K562 (cell line): Measurements from ENCODE around the gene AFF3. TPM values are rescaled to one million over a fixed set of nuclear protein-coding genes. Genes with fewer than 3 reads are reported as not detected.

ENCODE experiments used
- ATAC-seq: fragments of 200-7000 bp; cut with Tn5 transposase; 3 replicates; pipeline ENCODE4 v1.9.1; 2020; ENCODE audit warnings: moderate library complexity
- BruUV-seq: library from RNA; stranded (reverse); fragments of 400-500 nt; replicated peaks from 2 replicates; lab custom pipeline; 2021; lab: Mats Ljungman, UMichigan
- CTCF ChIA-PET: fragments of 300-600 bp; formaldehyde crosslinking; extraction: SDS; loops from one replicate; lab custom pipeline; 2021; ENCODE audit warnings: low intra/inter-chr PET ratio; lab: Yijun Ruan, JAX
- POLR2A ChIA-PET: fragments of 300-600, 350-650 bp; sonication (Branson Sonifier 250); formaldehyde crosslinking; extraction: SDS; loops from one replicate; lab custom pipeline; 2021; ENCODE audit warnings: antibody characterized with exemption, inconsistent platforms; lab: Yijun Ruan, JAX
- DNase-seq, 4 experiments: peaks; one replicate each; pipeline versions ENCODE4 v3.0.0 to v3.0.0-alpha.2; 2011 to 2018; ENCODE audit warnings: low spot score in 3 of 4, mixed read lengths in 3 of 4; ENCODE audit errors: extremely low read depth in 1 of 4
- FAIRE-seq: peaks from 2 replicates; lab custom pipeline; 2011; peaks lifted over from hg19 to GRCh38; lab: Jason Lieb, UNC
- H2AFZ ChIP-seq: 2 replicates; pipeline ENCODE4 v1.6.0; 2011; ENCODE audit warnings: low read depth, low read length, control low read depth, inconsistent platforms
- H3K27ac ChIP-seq: fragments of 200-600 bp; 3 replicates; pipeline ENCODE4 v1.8.0; 2011; ENCODE audit warnings: low read depth, mild to moderate bottlenecking, control low read depth, inconsistent platforms, low read length, moderate library complexity, mixed read lengths; ENCODE audit errors: extremely low read depth
- H3K27me3 ChIP-seq, 2 experiments: fragments of 300-600 bp in 1 of 2; 2 replicates in 1 of 2; 3 replicates in 1 of 2; pipeline versions ENCODE4 v1.6.0 to v1.8.0; 2011; ENCODE audit warnings: inconsistent platforms in 2 of 2, low read length in 2 of 2, mild to moderate bottlenecking in 1 of 2, mixed read lengths in 1 of 2, moderate library complexity in 1 of 2; ENCODE audit not compliant: control insufficient read depth in 2 of 2, insufficient read depth in 2 of 2
- H3K36me3 ChIP-seq: fragments of 300-600 bp; 3 replicates; pipeline ENCODE4 v1.8.0; 2011; ENCODE audit warnings: mild to moderate bottlenecking, low read length, inconsistent platforms; ENCODE audit not compliant: control insufficient read depth, insufficient read depth
- H3K4me1 ChIP-seq, 2 experiments: fragments of 200-600 bp in 1 of 2; replicated peaks in 1 of 2; 2 replicates in 1 of 2; 3 replicates in 1 of 2; pipeline versions ENCODE4 v1.5.1 to v1.8.0; 2011; ENCODE audit warnings: inconsistent platforms in 2 of 2, low read length in 2 of 2, mild to moderate bottlenecking in 1 of 2, mixed read lengths in 1 of 2, moderate library complexity in 1 of 2; ENCODE audit not compliant: control insufficient read depth in 2 of 2, insufficient read depth in 2 of 2
- H3K4me2 ChIP-seq: 2 replicates; pipeline ENCODE4 v1.6.1; 2011; ENCODE audit warnings: low read length, control low read depth, inconsistent platforms, mixed read lengths; ENCODE audit not compliant: insufficient read depth
- H3K4me3 ChIP-seq: fragments of 200-600 bp; sonication (generic), shearing (Covaris generic); 2 replicates; pipeline ENCODE4 v1.5.1; 2016; ENCODE audit warnings: control low read depth, inconsistent platforms
- H3K79me2 ChIP-seq: fragments of 200-600 bp; 3 replicates; pipeline ENCODE4 v1.8.0; 2011; ENCODE audit warnings: low read length, inconsistent platforms; ENCODE audit not compliant: control insufficient read depth, insufficient read depth
- H3K9ac ChIP-seq, 2 experiments: 2 replicates each; pipeline versions ENCODE4 v1.6.0 to v1.6.1; 2011; ENCODE audit warnings: low read depth in 2 of 2, low read length in 2 of 2, control low read depth in 1 of 2, inconsistent platforms in 1 of 2, mild to moderate bottlenecking in 1 of 2, mixed read lengths in 1 of 2; ENCODE audit not compliant: insufficient read depth in 1 of 2
- H3K9me1 ChIP-seq: one replicate; pipeline ENCODE4 v1.6.0; 2011; ENCODE audit warnings: inconsistent platforms, mild to moderate bottlenecking, low read length, moderate library complexity; ENCODE audit not compliant: control insufficient read depth, insufficient read depth
- H3K9me3 ChIP-seq: replicated peaks from 2 replicates; pipeline ENCODE4 v1.5.1; 2011; ENCODE audit warnings: low read depth, low read length, inconsistent platforms; ENCODE audit not compliant: control insufficient read depth, insufficient read depth
- H4K20me1 ChIP-seq: replicated peaks from 2 replicates; pipeline ENCODE4 v1.6.1; 2011; ENCODE audit warnings: low read length, inconsistent platforms, mixed read lengths; ENCODE audit not compliant: control insufficient read depth, insufficient read depth
- XRCC4 ChIP-seq: IDR thresholded peaks from one replicate; pipeline ENCODE4 v1.6.1; 2011; ENCODE audit not compliant: insufficient read depth, insufficient read length; ENCODE audit errors: extremely low read depth
- ZNF197 ChIP-seq: fragments of 200-800 bp; sonication (Bioruptor generic); IDR thresholded peaks from 2 replicates; pipeline ENCODE4 v1.6.1; 2016; ENCODE audit warnings: low read depth, missing genetic modification characterization, missing compliant biosample characterization
- WGBS: fragments of 100-300 bp; shearing (Covaris generic); methylation state at CpG from one replicate; pipeline ENCODE4 v1.1.6; 2016; ENCODE audit warnings: low coverage, mixed read lengths; ENCODE audit not compliant: insufficient coverage; ENCODE audit errors: missing lambda C conversion rate; 5-methylcytosine and 5-hydroxymethylcytosine counted together
- in situ Hi-C: fragments of 300-500 bp; cut with MboI; formaldehyde crosslinking; loops from 4 replicates; pipeline ENCODE4 v1.15.0; 2018; ENCODE audit warnings: inconsistent platforms, mixed read lengths
- intact Hi-C: fragments of 100-400 bp; cut with micrococcal nuclease; formaldehyde crosslinking; loops from 2 replicates; pipeline ENCODE4 v1.14.2; 2022
- polyA plus RNA-seq, 8 experiments: library from polyadenylated mRNA; depleted of rRNA in 4 of 8; stranded (reverse) in 5 of 8; unstranded in 3 of 8; fragments of >200 nt; fragmentation: Nextera tagmentation in 2 of 8; fragmentation: Illumina TruSeq in 1 of 8; extraction: Ambion mirVana in 2 of 8; extraction: Trizol in 1 of 8; gene quantifications; 2 replicates each; pipeline versions ENCODE4 v1.2.1 to v1.2.3, GENCODE V29; 2011 to 2014; ENCODE audit warnings: inconsistent platforms in 1 of 8, missing spikeins in 1 of 8
- total RNA-seq, 7 experiments: library from RNA; depleted of rRNA in 6 of 7; stranded (reverse); fragments of >200 nt in 6 of 7; fragmentation: Illumina TruSeq in 2 of 7; extraction: Trizol in 2 of 7; gene quantifications; 2 replicates each; pipeline versions ENCODE4 v1.2.1 to v1.2.3, GENCODE V29; 2011 to 2021; ENCODE audit warnings: low replicate concordance in 1 of 7
- TF ChIP-seq, protein P1 (sequence below): fragments of 450-650 bp; formaldehyde crosslinking; IDR thresholded peaks from 2 replicates; pipeline ENCODE4 v1.4.0; 2020; ENCODE audit warnings: mild to moderate bottlenecking, mixed read lengths

The AFF3 gene
- total and polyA plus RNA-seq, 9 of the 15 experiments (the other 6 are each of a cell fraction or from before 2014, with no cell fraction given), result 0.02 to 0.11 TPM; not detected in 7

- DNase-seq (no peak), ATAC-seq (no peak)
- no TSS peak for BruUV-seq
- no peaks in the 10 kb centered on the region for H3K9me3 ChIP-seq
- no peak overlapping the region for H3K27ac ChIP-seq
- H3K36me3 ChIP-seq, result no peaks in the 10 kb centered on the region
- H4K20me1 ChIP-seq, result no peaks in the 10 kb centered on the region
- H3K9ac ChIP-seq, result no peak overlapping the region
- POLR2A ChIA-PET, result no interaction called here
- in situ Hi-C loops, result no loop called here
- TF ChIP-seq ZNF197 (CRISPR knock-in tag), result peak; percentile 30
- TF ChIP-seq, protein P1, sequence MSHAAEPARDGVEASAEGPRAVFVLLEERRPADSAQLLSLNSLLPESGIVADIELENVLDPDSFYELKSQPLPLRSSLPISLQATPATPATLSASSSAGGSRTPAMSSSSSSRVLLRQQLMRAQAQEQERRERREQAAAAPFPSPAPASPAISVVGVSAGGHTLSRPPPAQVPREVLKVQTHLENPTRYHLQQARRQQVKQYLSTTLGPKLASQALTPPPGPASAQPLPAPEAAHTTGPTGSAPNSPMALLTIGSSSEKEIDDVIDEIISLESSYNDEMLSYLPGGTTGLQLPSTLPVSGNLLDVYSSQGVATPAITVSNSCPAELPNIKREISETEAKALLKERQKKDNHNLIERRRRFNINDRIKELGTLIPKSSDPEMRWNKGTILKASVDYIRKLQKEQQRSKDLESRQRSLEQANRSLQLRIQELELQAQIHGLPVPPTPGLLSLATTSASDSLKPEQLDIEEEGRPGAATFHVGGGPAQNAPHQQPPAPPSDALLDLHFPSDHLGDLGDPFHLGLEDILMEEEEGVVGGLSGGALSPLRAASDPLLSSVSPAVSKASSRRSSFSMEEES, result no peak
- TF ChIP-seq XRCC4, result no peak
- TF ChIP-seq, all 486 proteins: peak for 1
- Histone ChIP-seq H2AFZ (0 out of 2 replicates have a peak overlapping the region, but pooled peaks have one; percentile 46), H3K27me3 (no peaks in the 10 kb centered on the region), H3K79me2 (no peaks in the 10 kb centered on the region), H3K4me2 (no peak overlapping the region), H3K9me1 (no peaks in the 10 kb centered on the region), H3K4me3 (no peak overlapping the region), H3K4me1 (peaks cover 0 to 13% of the 10 kb centered on the region in 2 experiments; a peak in 3 of 5 replicates)
- 0% methylated on average over 1 of the region's 1 CpG for WGBS
- CTCF ChIA-PET, result no interaction called here
- FAIRE-seq, result no peak
- intact Hi-C loops, result no loop called here
Measured at GRCh38 chr2:99608861-99609260, 533.5 kb downstream of the AFF3 start.
